Ascending aorta (tissue), 2 donors: ENCODE results near the gene C1QTNF8. TPM values are rescaled to one million over a fixed set of nuclear protein-coding genes. Genes with fewer than 3 reads are reported as not detected.

Source experiments
- DNase-seq, 2 donors: peaks; one replicate each; pipeline ENCODE4 v3.0.0-alpha.2; 2019; ENCODE audit warnings: low spot score in 2 of 2
- H3K27ac ChIP-seq, 2 donors: fragments of 200-600 bp; sonication (generic); one replicate each; pipeline ENCODE4 v1.5.1; 2016 to 2017; ENCODE audit warnings: mild to moderate bottlenecking in 1 of 2
- H3K27me3 ChIP-seq: fragments of 200-600 bp; sonication (generic); one replicate; pipeline ENCODE4 v1.5.1; 2017
- H3K36me3 ChIP-seq, 2 donors: fragments of 200-600 bp; sonication (generic); one replicate each; pipeline ENCODE4 v1.5.1; 2016
- H3K4me1 ChIP-seq, 2 donors: fragments of 200-600 bp; sonication (generic); one replicate each; pipeline ENCODE4 v1.5.1; 2016 to 2017; ENCODE audit warnings: mild to moderate bottlenecking in 1 of 2
- H3K4me3 ChIP-seq, 2 donors: fragments of 200-600 bp; sonication (generic); one replicate each; pipeline ENCODE4 v1.5.1; 2016 to 2017; ENCODE audit warnings: mild to moderate bottlenecking in 1 of 2
- H3K9me3 ChIP-seq, 2 donors: fragments of 200-600 bp; sonication (generic); one replicate each; pipeline ENCODE4 v1.5.1; 2016
- CTCF ChIP-seq, 3 experiments: fragments of 200-600 bp in 2 of 3; fragments of 450-650 bp in 1 of 3; sonication (generic) in 2 of 3; IDR thresholded peaks; one replicate each; pipeline ENCODE4 v1.5.1; 2016 to 2019; ENCODE audit warnings: antibody characterized with exemption in 3 of 3, mild to moderate bottlenecking in 1 of 3, moderate library complexity in 1 of 3
- intact Hi-C: fragments of 100-400 bp; cut with DNase I; formaldehyde crosslinking; loops from one replicate; pipeline ENCODE4 v1.15.1; 2023
- total RNA-seq: library from RNA; depleted of rRNA; stranded (reverse); fragments of >200 nt; gene quantifications from one replicate; pipeline ENCODE4 v1.1.0, GENCODE V29; 2016

Gene C1QTNF8
- total RNA-seq, 1 donor from 2014 or later: not detected

DNA sequence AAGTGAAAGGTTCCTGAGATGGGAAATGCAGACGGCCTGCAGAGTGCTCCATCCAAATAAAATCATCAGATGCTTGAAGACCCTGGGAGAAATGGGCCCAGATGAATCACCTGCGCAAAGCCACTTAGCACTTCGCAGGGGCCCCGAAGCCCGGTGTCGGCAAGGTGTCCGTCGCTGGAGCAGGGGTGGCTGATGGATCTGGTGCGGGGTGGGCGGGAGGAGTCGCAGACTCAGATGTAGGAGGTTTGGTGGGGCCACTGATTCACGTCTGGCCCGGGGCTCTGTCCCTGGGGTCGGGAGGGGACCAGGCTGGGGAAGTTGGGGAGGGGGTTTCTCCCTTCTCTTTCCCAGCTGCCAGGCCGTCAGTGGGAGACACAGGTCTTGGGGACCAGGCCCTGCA lies 45.1 kb downstream of the C1QTNF8 start:
- Histone ChIP-seq H3K27me3 (no peaks in the 10 kb centered on the region), H3K4me3 (no peak overlapping the region), H3K9me3 (no peaks in the 10 kb centered on the region), H3K36me3 (no peaks in the 10 kb centered on the region), H3K27ac (no peak overlapping the region), H3K4me1 (peaks cover 0 to 3% of the 10 kb centered on the region in 2 donors)
- TF ChIP-seq CTCF (IDR thresholded peaks at IDR 0.05): no peak
- DNase-seq: no peak
- intact Hi-C loops: loop anchor here (5.0 to 10.0 kb wide), 2 partner anchors 239 to 266 kb away; partner anchors contain the start of genes CHTF18 and RPUSD1

GRCh38 chr16:1050516-1050915 lies 45.5 kb downstream of the C1QTNF8 start:
- peaks cover 0 to 3% of the 10 kb centered on the region in 2 donors for H3K4me1 ChIP-seq
- no peak overlapping the region for H3K4me3 ChIP-seq
- TF ChIP-seq CTCF (IDR thresholded peaks at IDR 0.05): no peak
- H3K27ac ChIP-seq: no peak overlapping the region
- no peaks in the 10 kb centered on the region for H3K9me3 ChIP-seq
- H3K36me3 ChIP-seq: no peaks in the 10 kb centered on the region
- intact Hi-C loops: loop anchor here (5.0 to 10.0 kb wide), 2 partner anchors 238 to 266 kb away; partner anchors contain the start of genes CHTF18 and RPUSD1
- no peaks in the 10 kb centered on the region for H3K27me3 ChIP-seq
- DNase-seq: no peak

- no peak overlapping the region for H3K4me3 ChIP-seq
- H3K27me3 ChIP-seq: no peaks in the 10 kb centered on the region
- H3K4me1 ChIP-seq: peaks cover 0 to 3% of the 10 kb centered on the region in 2 donors
- no peaks in the 10 kb centered on the region for H3K9me3 ChIP-seq
- no peaks in the 10 kb centered on the region for H3K36me3 ChIP-seq
- TF ChIP-seq CTCF (IDR thresholded peaks at IDR 0.05): no peak
- DNase-seq: no peak
- intact Hi-C loops: loop anchor here (5.0 to 10.0 kb wide), 2 partner anchors 238 to 265 kb away; partner anchors contain the start of genes CHTF18 and RPUSD1
- H3K27ac ChIP-seq: no peak overlapping the region
Observed at GRCh38 chr16:1049976-1050247, 46.1 kb downstream of the C1QTNF8 start.

GRCh38 chr16:1049113-1049975 lies 46.7 kb downstream of the C1QTNF8 start:
- Histone ChIP-seq H3K4me1 (no peaks in the 10 kb centered on the region), H3K4me3 (no peak overlapping the region), H3K27me3 (no peaks in the 10 kb centered on the region), H3K27ac (no peak overlapping the region), H3K36me3 (no peaks in the 10 kb centered on the region), H3K9me3 (no peaks in the 10 kb centered on the region)
- intact Hi-C loops: no loop called here
- DNase-seq: no peak
- no peak for TF ChIP-seq CTCF (IDR thresholded peaks at IDR 0.05)

- no peaks in the 10 kb centered on the region for H3K27me3 ChIP-seq
- no peaks in the 10 kb centered on the region for H3K9me3 ChIP-seq
- intact Hi-C loops: no loop called here
- no peak for DNase-seq
- H3K36me3 ChIP-seq: no peaks in the 10 kb centered on the region
- H3K4me1 ChIP-seq: no peaks in the 10 kb centered on the region
- no peak for TF ChIP-seq CTCF (IDR thresholded peaks at IDR 0.05)
- H3K27ac ChIP-seq: no peak overlapping the region
- no peak overlapping the region for H3K4me3 ChIP-seq
Observed at GRCh38 chr16:1048442-1049112, 47.5 kb downstream of the C1QTNF8 start.
